ENCODE results near the gene PSMD1. TPM values are rescaled to one million over a fixed set of nuclear protein-coding genes. Genes with fewer than 3 reads are reported as not detected.
"Not testable (repeated sequence)": the region's sequence is repeated elsewhere in the genome, so short reads cannot be mapped to it uniquely, and the experiment has no call there.

PSMD1 gene
- polyA plus RNA-seq, 1 donor: 58.7 TPM

- H3K27me3 ChIP-seq (ENCODE audit: control insufficient read depth, insufficient read depth, low read length): no peaks in the 10 kb centered on the region
- DNase-seq: no peak
- no peaks in the 10 kb centered on the region for H3K36me3 ChIP-seq (ENCODE audit: control insufficient read depth, insufficient read depth, low read length)
- H3K27ac ChIP-seq (ENCODE audit: low read length): no peak overlapping the region
- no peaks in the 10 kb centered on the region for H3K4me1 ChIP-seq (ENCODE audit: control insufficient read depth, insufficient read depth, low read length)
- no CpG with 5 or more reads among the region's 3 CpGs for WGBS (ENCODE audit: insufficient coverage, low lambda C conversion rate)
- H3K4me3 ChIP-seq (ENCODE audit: low read length): no peak overlapping the region
- H3K9me3 ChIP-seq (ENCODE audit: control insufficient read depth, low read depth, low read length): no peaks in the 10 kb centered on the region
Measured at GRCh38 chr2:231015926-231016325, 40.7 kb upstream of the PSMD1 start.

- Histone ChIP-seq H3K27me3 (ENCODE audit: control insufficient read depth, insufficient read depth, low read length) (no peaks in the 10 kb centered on the region), H3K4me1 (ENCODE audit: control insufficient read depth, insufficient read depth, low read length) (no peaks in the 10 kb centered on the region), H3K36me3 (ENCODE audit: control insufficient read depth, insufficient read depth, low read length) (no peaks in the 10 kb centered on the region), H3K27ac (ENCODE audit: low read length) (no peak overlapping the region), H3K4me3 (ENCODE audit: low read length) (no peak overlapping the region), H3K9me3 (ENCODE audit: control insufficient read depth, low read depth, low read length) (no peaks in the 10 kb centered on the region)
- no CpG with 5 or more reads among the region's 6 CpGs for WGBS (ENCODE audit: insufficient coverage, low lambda C conversion rate)
- no peak for DNase-seq
Measured at GRCh38 chr2:231016566-231017230, 40.0 kb upstream of the PSMD1 start.

GRCh38 chr2:231017231-231017598 is 39.5 kb upstream of the PSMD1 start:
- Histone ChIP-seq H3K9me3 (ENCODE audit: control insufficient read depth, low read depth, low read length) (no peaks in the 10 kb centered on the region), H3K36me3 (ENCODE audit: control insufficient read depth, insufficient read depth, low read length) (no peaks in the 10 kb centered on the region), H3K4me1 (ENCODE audit: control insufficient read depth, insufficient read depth, low read length) (no peaks in the 10 kb centered on the region), H3K27ac (ENCODE audit: low read length) (no peak overlapping the region), H3K4me3 (ENCODE audit: low read length) (no peak overlapping the region), H3K27me3 (ENCODE audit: control insufficient read depth, insufficient read depth, low read length) (no peaks in the 10 kb centered on the region)
- DNase-seq: no peak
- WGBS (ENCODE audit: insufficient coverage, low lambda C conversion rate): 50% methylated on average over 1 of the region's 4 CpGs

GRCh38 chr2:231018184-231018583 is 38.5 kb upstream of the PSMD1 start:
- no peaks in the 10 kb centered on the region for H3K27me3 ChIP-seq (ENCODE audit: control insufficient read depth, insufficient read depth, low read length)
- H3K4me3 ChIP-seq (ENCODE audit: low read length): no peak overlapping the region
- no peak for DNase-seq
- WGBS (ENCODE audit: insufficient coverage, low lambda C conversion rate): 100% methylated on average over 1 of the region's 3 CpGs
- no peaks in the 10 kb centered on the region for H3K9me3 ChIP-seq (ENCODE audit: control insufficient read depth, low read depth, low read length)
- no peaks in the 10 kb centered on the region for H3K36me3 ChIP-seq (ENCODE audit: control insufficient read depth, insufficient read depth, low read length)
- no peak overlapping the region for H3K27ac ChIP-seq (ENCODE audit: low read length)
- H3K4me1 ChIP-seq (ENCODE audit: control insufficient read depth, insufficient read depth, low read length): no peaks in the 10 kb centered on the region

- not testable (repeated sequence) for H3K27me3 ChIP-seq (ENCODE audit: control insufficient read depth, insufficient read depth, low read length); H3K27ac ChIP-seq (ENCODE audit: low read length); DNase-seq; H3K4me3 ChIP-seq (ENCODE audit: low read length); H3K4me1 ChIP-seq (ENCODE audit: control insufficient read depth, insufficient read depth, low read length); H3K9me3 ChIP-seq (ENCODE audit: control insufficient read depth, low read depth, low read length); H3K36me3 ChIP-seq (ENCODE audit: control insufficient read depth, insufficient read depth, low read length)
- no CpG with 5 or more reads among the region's 3 CpGs for WGBS (ENCODE audit: insufficient coverage, low lambda C conversion rate)
Measured at GRCh38 chr2:231025059-231025458, 31.6 kb upstream of the PSMD1 start.

- H3K27me3 ChIP-seq (ENCODE audit: control insufficient read depth, insufficient read depth, low read length): no peaks in the 10 kb centered on the region
- DNase-seq: no peak
- H3K27ac ChIP-seq (ENCODE audit: low read length): no peak overlapping the region
- H3K36me3 ChIP-seq (ENCODE audit: control insufficient read depth, insufficient read depth, low read length): no peaks in the 10 kb centered on the region
- no peaks in the 10 kb centered on the region for H3K9me3 ChIP-seq (ENCODE audit: control insufficient read depth, low read depth, low read length)
- no peak overlapping the region for H3K4me3 ChIP-seq (ENCODE audit: low read length)
- H3K4me1 ChIP-seq (ENCODE audit: control insufficient read depth, insufficient read depth, low read length): peaks cover 18% of the 10 kb centered on the region
Measured at GRCh38 chr2:231028889-231029288, 27.8 kb upstream of the PSMD1 start.

- Histone ChIP-seq H3K4me3 (ENCODE audit: low read length) (no peak overlapping the region), H3K27ac (ENCODE audit: low read length) (no peak overlapping the region), H3K27me3 (ENCODE audit: control insufficient read depth, insufficient read depth, low read length) (no peaks in the 10 kb centered on the region), H3K36me3 (ENCODE audit: control insufficient read depth, insufficient read depth, low read length) (no peaks in the 10 kb centered on the region), H3K9me3 (ENCODE audit: control insufficient read depth, low read depth, low read length) (no peaks in the 10 kb centered on the region), H3K4me1 (ENCODE audit: control insufficient read depth, insufficient read depth, low read length) (peaks cover 23% of the 10 kb centered on the region)
- DNase-seq: no peak
- no CpG with 5 or more reads among the region's 9 CpGs for WGBS (ENCODE audit: insufficient coverage, low lambda C conversion rate)
Measured at GRCh38 chr2:231029563-231029962, 27.1 kb upstream of the PSMD1 start.

- H3K27ac ChIP-seq (ENCODE audit: low read length): no peak overlapping the region
- H3K27me3 ChIP-seq (ENCODE audit: control insufficient read depth, insufficient read depth, low read length): no peaks in the 10 kb centered on the region
- no peaks in the 10 kb centered on the region for H3K36me3 ChIP-seq (ENCODE audit: control insufficient read depth, insufficient read depth, low read length)
- peaks cover 31% of the 10 kb centered on the region for H3K4me1 ChIP-seq (ENCODE audit: control insufficient read depth, insufficient read depth, low read length)
- no CpG with 5 or more reads among the region's 3 CpGs for whole genome bisulfite sequencing (ENCODE audit: insufficient coverage, low lambda C conversion rate)
- H3K4me3 ChIP-seq (ENCODE audit: low read length): no peak overlapping the region
- H3K9me3 ChIP-seq (ENCODE audit: control insufficient read depth, low read depth, low read length): no peaks in the 10 kb centered on the region
- no peak for DNase-seq
Measured at GRCh38 chr2:231030725-231031124, 25.9 kb upstream of the PSMD1 start.

GRCh38 chr2:231032575-231033140 is 24.0 kb upstream of the PSMD1 start:
- peaks cover 11% of the 10 kb centered on the region for H3K27me3 ChIP-seq (ENCODE audit: control insufficient read depth, insufficient read depth, low read length)
- H3K4me1 ChIP-seq (ENCODE audit: control insufficient read depth, insufficient read depth, low read length): peaks cover 33% of the 10 kb centered on the region
- no peak overlapping the region for H3K4me3 ChIP-seq (ENCODE audit: low read length)
- H3K27ac ChIP-seq (ENCODE audit: low read length): no peak overlapping the region
- no peak for DNase-seq
- no CpG with 5 or more reads among the region's 5 CpGs for WGBS (ENCODE audit: insufficient coverage, low lambda C conversion rate)
- no peaks in the 10 kb centered on the region for H3K9me3 ChIP-seq (ENCODE audit: control insufficient read depth, low read depth, low read length)
- H3K36me3 ChIP-seq (ENCODE audit: control insufficient read depth, insufficient read depth, low read length): no peaks in the 10 kb centered on the region

- DNase-seq: no peak
- Histone ChIP-seq H3K4me3 (ENCODE audit: low read length) (no peak overlapping the region), H3K27ac (ENCODE audit: low read length) (peak overlapping the region; percentile 60), H3K9me3 (ENCODE audit: control insufficient read depth, low read depth, low read length) (no peaks in the 10 kb centered on the region), H3K36me3 (ENCODE audit: control insufficient read depth, insufficient read depth, low read length) (no peaks in the 10 kb centered on the region), H3K4me1 (ENCODE audit: control insufficient read depth, insufficient read depth, low read length) (peaks cover 33% of the 10 kb centered on the region), H3K27me3 (ENCODE audit: control insufficient read depth, insufficient read depth, low read length) (peaks cover 14% of the 10 kb centered on the region)
- 67% methylated on average over 1 of the region's 11 CpGs for WGBS (ENCODE audit: insufficient coverage, low lambda C conversion rate)
Measured at GRCh38 chr2:231033147-231034132, 23.2 kb upstream of the PSMD1 start.

All from large intestine (tissue), 3 donors.